NCI-H748 treated with DMSO at 0.1 percent for 48 hours (cell line): ENCODE results near the gene RAB40A.

ENCODE experiments used
- DNase-seq: peaks from one replicate; lab custom pipeline; 2025; lab: John Stamatoyannopoulos, UW

Gene RAB40A, protein sequence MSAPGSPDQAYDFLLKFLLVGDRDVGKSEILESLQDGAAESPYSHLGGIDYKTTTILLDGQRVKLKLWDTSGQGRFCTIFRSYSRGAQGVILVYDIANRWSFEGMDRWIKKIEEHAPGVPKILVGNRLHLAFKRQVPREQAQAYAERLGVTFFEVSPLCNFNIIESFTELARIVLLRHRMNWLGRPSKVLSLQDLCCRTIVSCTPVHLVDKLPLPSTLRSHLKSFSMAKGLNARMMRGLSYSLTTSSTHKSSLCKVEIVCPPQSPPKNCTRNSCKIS

DNA sequence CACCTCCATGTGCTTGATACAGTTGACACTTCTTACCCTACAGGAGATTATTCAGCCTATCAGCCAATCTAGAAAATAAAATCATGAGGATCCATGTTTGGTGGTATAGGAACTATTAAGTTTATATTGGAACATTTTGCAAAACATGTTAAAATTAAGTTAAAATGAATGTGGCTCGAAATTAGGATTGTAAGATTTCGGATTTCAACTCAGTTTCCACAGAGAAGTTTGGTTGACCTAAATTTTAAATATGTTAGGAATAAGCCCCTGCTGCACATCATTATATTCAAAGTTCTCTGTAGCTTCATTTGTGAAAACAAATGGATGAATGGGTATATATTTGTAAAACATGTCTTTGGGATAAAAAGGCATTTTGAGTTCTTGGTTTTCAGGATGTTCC lies at the start of gene RAB40A:
TSS of gene RAB40A (minus strand) at position 101 of the 400 bp plus-strand sequence. CDS start 18,733 bp downstream, outside the sequence.
- no peak for DNase-seq

DNA sequence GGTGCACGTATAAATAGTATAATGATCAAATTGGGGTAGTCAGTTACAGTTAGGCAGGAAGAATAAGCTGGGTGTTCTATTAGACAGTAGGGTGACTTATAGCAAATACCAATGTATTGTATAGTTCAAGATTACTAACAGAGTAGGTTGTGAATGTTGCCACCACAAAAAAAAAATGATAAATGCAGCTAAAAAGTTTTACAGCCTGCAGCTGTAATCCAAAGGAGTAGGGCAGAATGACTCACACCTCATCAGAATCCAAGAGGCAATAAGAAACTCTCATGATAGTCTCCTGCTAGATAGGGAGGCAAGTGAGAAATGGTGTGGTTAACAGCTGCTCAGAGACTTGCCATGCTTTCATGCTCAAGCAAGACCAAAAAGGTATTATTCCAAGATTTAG lies 46.5 kb upstream of the RAB40A start:
- DNase-seq = no peak

DNA sequence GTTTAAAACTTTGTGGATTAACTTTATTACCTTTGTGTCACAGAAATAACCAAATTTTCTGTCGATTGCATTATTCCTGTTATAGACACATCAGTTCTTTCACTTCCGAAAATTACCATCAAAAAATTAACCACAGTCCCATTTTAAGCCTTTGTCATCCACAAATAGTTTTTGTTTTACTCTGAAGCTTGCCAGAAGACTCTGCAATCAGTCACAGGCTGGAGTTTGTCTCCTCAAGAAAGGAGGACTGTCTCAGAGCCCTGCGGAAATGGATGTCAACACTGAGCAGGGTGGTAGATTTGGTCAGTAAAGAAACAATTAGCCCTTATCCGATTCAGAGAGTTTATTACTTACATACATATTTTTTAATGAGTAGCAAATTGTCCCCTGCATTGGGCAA lies 45.9 kb upstream of the RAB40A start:
- DNase-seq = no peak

DNA sequence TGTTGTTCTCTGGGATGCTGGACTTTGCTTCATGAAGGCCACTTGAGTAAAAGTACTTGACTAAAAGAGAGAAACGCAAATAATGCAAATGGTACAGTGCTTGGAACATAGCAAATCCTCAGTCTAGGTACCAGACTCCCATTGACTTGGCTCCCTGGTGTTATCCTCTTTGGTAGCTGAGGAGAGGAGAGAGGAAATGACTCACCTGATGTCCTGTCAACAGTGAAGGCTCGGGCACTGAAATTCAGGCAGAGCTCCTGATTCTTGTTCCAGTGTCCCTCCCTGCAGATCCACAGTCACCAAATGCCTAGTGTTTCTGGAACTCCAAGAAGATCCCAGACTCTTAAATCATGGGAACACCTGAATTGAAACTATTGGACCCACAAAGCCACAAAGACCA lies 43.5 kb upstream of the RAB40A start:
- DNase-seq = no peak

DNA sequence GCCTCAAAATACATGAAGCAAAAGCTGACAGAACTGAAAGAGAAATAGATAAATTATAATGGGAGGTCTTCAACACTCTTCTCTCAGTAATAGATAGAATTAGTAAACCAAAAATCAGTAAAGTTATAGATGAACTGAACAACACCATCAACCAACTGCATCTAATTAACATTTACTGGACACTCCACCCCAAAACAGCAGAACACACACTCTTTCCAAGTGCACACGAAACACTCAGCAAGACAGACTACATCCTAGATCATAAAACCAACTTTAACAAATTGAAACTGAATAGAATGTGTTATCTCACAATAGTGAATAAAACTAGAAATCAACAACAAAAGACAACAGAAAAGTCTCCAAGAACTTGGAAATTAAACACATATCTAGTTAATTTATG lies 41.0 kb upstream of the RAB40A start:
- DNase-seq = no peak

DNA sequence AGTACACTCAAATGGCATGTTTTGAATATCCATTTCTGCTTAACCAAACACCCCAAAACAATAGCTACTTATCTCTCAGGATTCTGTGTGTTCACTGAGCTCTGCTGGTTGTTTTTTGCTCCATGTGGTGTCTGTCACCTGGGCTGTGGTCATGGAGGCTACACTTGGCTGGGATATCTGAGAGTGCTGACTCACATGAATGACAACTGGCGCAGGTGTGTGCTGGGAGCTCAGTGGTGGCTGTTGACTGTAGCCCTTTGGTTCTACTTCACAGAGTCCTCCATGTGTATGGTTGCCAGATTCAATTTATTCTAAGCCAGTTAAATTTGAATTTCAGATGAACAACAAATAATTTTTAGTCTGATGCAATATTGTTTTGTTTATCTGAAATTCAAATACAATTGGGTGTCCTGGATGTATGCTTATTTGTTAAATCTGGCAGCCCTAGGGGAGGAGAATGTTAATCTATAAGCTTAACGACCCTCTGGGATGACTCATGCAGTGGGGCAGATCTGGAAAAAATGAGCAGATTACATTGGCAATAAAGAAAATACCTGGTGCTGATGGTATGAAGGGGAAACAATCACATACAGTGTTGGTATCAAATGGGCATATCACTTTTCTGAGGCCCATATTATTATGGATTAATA lies 37.8 kb upstream of the RAB40A start:
- DNase-seq = no peak

DNA sequence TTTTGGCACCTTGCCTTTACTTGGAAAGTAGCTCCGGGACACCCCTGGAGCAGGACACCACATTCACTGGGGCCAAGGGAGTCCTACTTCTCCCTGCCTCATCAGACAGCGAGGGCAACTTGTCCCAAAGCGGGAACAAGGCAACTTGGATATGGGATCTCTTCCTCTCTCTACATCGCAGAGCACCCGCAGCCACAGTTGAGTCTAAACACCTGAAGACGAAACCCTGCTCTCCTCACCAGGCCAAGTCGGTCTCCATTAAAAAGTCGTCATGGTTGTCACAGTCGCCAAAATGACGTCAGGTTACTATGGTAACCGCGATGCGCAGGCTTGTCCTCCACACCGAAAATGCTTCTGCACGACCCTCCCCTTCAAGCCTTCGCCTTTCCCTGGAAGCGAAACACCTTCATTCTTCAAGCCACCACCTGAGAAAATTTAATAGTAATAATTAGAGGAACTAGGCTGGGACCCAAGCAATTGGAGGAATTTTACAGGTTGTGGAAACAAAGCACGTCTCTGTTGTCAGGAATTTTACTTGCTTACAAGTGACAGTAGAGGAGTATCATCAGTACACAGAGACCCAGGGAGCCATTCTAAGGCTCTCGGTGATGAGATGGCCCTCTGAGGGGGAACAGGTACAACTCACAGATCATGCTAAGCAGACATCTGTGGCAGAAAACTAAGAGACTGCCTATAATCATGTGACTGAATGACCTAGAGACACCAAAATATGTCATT lies 35.6 kb upstream of the RAB40A start:
- DNase-seq = no peak

DNA sequence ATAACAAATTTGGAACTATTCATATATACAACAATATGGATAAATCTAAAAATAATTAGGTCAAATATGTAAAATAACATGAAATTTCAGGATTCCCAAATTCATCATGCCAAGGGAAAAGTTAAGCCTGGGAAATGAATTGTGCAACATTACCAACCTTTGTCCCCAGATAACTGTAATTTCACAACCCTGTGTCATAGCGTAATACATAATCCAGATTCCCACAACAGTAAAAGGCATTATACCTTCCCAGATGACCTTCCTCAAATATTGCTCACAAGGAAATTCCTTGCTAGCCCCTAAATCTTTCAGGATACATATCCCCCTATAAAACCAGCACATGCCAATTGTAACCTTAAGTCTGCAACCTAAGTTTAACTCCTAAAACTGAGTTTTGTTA lies 32.9 kb upstream of the RAB40A start:
- no peak for DNase-seq

DNA sequence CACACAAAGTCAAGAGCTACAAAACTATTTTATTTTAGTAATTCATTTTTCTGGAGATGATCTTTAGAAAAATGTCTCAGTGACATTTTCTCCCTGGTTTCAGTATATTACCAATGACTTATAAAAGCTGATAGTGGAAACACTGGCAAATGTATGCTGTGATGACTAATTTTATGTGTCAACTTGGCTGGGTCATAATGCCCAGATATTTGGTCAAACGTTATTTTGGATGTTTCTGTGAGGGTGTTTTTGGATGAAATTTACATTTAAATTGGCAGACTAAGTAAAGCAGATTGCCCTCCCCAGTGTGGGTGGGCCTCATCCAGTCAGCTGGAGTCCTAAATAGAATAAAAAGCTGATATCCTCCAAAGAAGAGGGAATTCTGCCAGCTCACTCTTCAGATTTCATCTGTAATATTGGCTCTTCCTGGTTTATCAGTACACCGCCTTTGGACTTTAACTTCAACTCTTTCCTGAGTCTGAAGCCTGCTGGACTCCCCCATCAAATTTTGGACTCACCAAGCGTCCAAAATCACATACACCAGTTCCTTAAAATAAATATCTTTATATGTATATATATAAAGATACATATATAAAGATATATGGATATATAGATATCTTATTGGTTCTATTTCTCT lies 31.2 kb upstream of the RAB40A start:
- no peak for DNase-seq

DNA sequence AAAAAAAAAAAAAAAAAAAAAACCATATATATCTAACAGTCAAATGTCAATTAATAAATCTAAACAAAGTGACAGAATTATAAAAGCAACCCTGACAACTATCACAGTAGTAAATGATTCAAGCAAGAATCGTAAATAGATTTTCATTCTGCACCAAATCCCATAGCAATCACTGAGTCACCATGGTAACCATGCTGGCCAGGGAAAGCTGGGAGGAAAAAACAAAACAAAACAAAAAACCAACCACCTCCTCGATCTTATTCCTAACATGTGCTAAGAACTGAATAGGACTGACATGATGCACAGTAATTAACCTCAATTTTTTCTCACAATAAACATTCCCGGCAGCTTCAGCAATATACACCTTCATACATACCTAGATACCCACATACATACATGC lies 30.6 kb upstream of the RAB40A start:
- no peak for DNase-seq

DNA sequence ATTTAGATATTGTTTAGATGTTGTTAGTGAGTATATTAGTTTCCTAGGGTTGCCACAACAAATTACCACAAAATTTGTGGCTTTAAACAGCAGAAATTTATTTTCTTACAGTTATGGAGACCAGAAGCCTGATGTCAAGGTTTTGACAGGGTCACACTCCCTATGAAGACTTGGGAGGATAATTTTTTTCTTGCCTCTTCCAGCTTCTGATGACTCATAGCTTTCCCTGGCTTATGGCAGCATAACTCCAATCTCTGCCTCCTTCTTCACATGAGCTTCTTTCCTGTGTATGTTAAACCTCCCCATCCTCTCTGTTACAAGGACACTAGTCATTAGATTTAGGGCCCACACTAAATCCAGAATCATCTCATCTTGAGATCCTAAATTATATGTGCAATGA lies 20.9 kb upstream of the RAB40A start:
- DNase-seq = no peak

DNA sequence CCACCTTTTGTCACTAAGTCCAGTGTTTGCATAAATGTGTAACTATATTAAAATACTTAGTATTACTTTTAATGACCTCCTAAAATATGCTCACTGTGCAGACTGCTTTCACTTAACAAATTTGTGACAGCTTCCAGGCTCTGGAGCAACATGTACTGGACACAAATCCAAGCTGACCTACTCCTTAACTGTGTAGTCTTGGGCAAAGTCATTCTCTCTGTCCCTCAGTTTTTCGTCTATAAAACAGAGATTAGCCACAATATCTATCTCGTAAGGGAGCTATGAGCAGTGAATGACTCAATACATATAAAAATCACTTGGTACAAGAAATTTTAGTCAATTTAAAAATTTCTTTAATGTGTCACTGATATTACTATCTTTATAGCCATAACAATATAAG lies 20.4 kb upstream of the RAB40A start:
- no peak for DNase-seq

DNA sequence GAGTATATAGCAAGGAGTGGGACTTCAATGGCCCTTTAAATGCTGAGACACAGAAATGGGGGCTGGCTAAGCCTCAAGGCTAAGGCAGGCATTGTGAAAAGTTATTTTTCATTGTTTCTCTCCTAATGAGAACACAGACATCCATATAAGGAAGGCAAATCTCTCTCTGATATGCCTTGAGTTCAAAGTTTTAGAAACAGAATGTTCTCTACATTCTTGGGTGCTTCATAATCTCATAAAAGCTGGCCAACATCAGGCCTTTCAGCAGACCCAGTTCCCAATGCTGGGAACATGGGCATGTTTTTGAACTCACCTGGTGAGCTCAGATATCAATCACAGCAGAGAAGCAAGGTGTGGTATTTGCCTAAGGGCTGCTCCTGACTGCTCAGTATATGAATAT lies 19.4 kb upstream of the RAB40A start:
- no peak for DNase-seq

DNA sequence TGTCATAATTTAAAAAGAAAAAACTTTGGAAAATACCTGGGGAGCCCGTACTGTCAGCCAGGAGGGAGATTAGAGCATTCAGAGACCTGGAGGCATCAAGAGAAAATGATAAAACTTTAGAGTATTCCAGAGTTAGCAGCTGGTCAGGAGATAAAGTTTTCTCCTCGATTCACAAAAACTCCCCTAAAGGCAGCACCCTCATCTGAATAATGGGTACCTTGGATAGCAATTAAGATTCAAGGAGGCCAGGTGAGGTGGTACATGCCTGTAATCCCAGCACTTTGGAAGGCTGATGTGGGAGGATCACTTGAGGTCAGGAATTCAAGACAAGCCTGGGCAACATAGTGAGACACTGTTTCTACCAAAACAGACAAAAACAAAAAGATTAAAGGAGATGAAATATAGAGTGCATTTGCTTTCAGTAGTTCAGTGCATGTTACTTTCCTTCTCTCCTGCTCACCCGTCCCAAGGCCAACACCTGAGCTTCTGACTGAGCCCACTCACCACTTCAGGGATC lies 18.6 kb upstream of the RAB40A start:
- DNase-seq = no peak

DNA sequence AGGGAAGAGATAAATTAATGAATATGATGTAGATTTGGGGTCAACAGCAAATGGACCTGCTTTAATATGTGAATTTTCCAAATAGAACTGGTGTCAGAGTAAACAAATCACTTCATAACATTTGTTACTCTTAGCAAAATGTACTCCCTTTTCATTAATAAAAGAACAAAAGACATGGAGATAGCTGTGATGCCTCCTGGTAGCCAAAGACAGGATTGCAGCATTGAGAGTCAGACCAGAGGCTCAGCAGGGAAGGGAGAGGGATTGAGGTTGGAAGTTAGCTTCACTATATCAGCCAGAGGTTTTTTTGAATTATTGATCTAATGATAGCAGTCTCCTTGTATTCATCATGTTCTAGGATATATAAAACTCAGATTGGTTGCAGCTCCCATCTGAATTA lies 17.4 kb upstream of the RAB40A start:
- no peak for DNase-seq

DNA sequence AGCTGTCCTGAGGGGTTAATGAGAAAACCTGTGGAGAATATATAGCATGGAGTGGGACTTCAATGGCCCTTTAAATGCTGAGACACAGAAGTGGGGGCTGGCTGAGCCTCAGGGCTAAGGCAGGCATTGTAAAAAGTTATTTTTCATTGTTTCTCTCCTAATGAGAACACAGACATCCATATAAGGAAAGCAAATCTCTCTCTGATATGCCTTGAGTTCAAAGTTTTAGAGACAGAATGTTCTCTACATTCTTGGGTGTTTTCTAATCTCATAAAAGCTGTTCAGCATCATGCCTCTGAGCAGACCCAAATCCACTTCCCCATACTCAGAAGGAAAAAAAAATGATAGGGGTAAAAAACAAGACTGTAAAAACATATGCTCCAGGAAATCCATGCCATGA lies 16.8 kb upstream of the RAB40A start:
- no peak for DNase-seq

DNA sequence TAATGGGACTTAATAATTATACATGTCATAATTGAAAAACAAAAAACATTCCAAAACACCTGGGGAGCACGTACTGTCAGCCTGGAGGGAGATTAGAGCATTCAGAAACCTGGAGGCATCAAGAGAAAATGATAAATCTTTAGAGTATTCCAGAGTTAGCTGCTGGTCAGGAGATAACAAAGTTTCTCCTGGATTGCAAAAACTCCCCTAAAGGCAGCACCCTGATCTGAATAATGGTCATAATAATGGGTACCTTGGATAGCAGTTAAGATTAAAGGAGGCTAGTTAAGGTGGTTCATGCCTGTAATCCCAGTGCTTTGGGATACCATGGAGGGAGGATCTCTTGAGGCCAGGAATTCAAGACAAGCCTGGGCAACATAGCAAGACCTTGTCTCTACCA lies 15.9 kb upstream of the RAB40A start:
- DNase-seq = no peak

DNA sequence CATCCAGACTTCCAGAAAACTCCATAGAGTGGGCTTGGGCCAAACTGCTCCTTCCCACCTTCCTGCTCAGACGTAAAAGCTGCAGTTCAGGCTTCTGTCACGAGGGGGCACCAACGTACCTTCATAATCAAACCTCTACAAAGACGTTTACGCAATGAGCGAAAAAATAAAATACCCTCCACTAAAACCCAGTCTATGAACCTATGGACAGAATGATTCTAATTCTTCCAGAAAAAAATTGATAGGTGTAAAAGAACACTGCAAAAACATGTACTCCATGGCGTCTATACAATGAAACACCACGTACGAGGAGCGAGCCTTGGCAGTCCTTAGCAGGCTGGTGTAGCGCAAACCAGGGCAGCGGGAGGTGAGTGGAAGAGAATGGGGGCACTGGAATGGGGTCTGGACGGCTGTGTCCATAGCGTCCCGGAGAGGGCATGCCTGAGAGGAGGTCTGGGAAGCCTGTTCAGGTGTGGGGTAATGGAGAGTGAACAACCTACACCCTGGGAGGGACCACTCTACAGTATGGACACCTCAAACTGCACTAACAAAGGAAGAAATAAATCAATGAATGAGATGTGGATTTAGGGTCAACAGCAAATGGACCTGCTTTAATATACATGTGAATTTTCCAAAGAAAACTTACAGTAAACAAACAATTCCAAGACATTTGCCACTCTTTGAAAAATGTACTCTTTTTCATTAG lies 14.4 kb upstream of the RAB40A start:
- DNase-seq = peak; percentile 44

DNA sequence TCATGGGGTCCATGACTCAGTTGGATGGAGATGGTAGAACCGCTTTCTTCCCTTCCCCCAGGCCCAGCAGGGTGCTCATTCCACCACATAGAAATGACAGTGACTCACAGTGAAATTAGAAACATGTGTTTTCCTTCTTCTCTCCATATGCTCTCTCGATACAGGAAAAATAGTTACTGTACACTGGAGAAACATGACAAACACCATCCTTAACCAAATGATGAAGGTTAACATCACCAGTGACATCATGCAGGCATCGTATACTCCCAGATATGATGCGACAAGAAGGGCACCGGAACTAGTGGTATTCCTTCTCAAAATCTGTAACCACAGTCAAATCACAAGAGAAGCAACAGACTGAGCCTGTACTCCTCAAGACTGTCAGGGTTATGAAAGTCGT lies 11.7 kb upstream of the RAB40A start:
- DNase-seq = no peak

DNA sequence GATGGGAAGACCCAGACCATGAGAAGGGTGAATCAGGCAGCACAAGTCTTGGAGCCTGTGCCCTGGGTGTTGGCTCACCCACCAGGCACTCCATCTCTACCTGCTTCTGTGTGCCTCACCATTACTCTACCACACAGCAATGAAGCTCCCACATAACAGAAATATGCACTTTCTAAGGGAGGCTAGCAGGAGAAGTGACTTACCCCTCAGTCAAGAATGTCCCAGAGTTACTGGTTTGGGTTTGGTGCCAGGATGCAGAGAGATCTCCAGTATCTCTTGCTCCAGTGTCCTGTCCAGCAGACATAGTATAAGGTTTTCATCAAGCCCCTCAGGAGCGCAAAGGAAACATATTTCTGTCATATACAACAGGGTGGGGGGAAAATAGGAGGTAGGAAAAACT lies 11.3 kb upstream of the RAB40A start:
- DNase-seq = no peak

DNA sequence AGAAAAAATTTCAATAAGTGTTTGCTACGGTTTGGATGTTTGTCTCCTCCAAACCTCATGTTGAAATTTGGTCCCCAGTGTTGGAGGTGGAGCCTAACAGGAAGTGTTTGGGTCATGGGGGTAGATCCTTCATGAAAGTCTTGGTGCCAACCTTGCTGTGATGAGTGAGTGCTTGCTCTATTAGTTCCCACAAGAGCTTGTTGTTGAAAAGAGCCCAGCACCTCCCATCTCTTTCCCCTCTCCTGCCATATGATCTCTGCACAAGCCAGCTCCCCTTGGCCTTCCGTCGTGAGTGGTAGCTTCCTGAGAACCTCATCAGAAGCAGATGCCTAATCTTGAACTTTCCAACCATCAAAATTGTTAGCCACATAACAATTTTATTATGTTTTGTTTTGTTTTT lies 10.3 kb upstream of the RAB40A start:
- DNase-seq = no peak

DNA sequence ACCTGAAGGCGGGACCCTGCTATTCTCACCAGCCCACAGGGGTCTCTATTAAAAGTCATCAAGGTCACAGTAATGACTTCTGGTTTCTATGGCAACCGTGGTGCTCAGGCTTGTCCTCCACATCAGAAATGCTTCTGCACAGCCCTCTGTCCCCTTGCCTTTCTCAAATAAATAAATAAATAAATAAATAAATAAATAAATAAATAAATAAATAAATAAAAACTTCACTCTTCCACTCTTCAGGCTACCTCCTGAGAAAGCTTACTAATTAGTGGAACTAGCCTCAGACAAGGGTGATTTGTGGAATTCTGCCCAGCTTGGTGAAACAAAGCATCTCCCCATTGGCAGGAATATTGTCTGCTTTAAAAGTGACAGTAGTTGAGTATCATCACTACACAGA lies 5.5 kb upstream of the RAB40A start:
- DNase-seq = no peak
